GM21529 (cell line): ENCODE measurements around the gene UNC5CL.
"Not testable (repeated sequence)": the region's sequence is repeated elsewhere in the genome, so short reads cannot be mapped to it uniquely, and the experiment has no call there.

Source experiments
- ATAC-seq: cut with Tn5 transposase; IDR thresholded peaks from one replicate; pipeline ENCODE4 v1.9.1; 2021; ENCODE audit not compliant: unreplicated experiment

The UNC5CL gene

GRCh38 chr6:41011673-41012072 lies 27.3 kb downstream of the UNC5CL start:
- no peak for ATAC-seq

- no peak for ATAC-seq
Measured at GRCh38 chr6:41009669-41010068, 29.4 kb downstream of the UNC5CL start.

GRCh38 chr6:41008011-41008410 lies 31.0 kb downstream of the UNC5CL start:
- no peak for ATAC-seq

- ATAC-seq = not testable (repeated sequence)
Measured at GRCh38 chr6:41006980-41007379, 32.0 kb downstream of the UNC5CL start.

- not testable (repeated sequence) for ATAC-seq
Measured at GRCh38 chr6:41006217-41006616, 32.8 kb downstream of the UNC5CL start.

GRCh38 chr6:41002168-41002567 lies 36.9 kb downstream of the UNC5CL start:
- no peak for ATAC-seq

GRCh38 chr6:41000248-41000647 lies 38.8 kb downstream of the UNC5CL start:
- ATAC-seq = no peak

- no peak for ATAC-seq
Measured at GRCh38 chr6:40999569-40999968, 39.5 kb downstream of the UNC5CL start.

GRCh38 chr6:40998661-40999060 lies 40.4 kb downstream of the UNC5CL start:
- no peak for ATAC-seq

- no peak for ATAC-seq
Measured at GRCh38 chr6:40997234-40997957, 41.6 kb downstream of the UNC5CL start.

- ATAC-seq = no peak
Measured at GRCh38 chr6:40996591-40997233, 42.3 kb downstream of the UNC5CL start.

- ATAC-seq = no peak
Measured at GRCh38 chr6:40992746-40993145, 46.3 kb downstream of the UNC5CL start.

- no peak for ATAC-seq
Measured at GRCh38 chr6:40990301-40990700, 48.7 kb downstream of the UNC5CL start.

GRCh38 chr6:40989204-40990169 lies 49.5 kb downstream of the UNC5CL start:
- no peak for ATAC-seq

GRCh38 chr6:40988634-40989033 lies 50.4 kb downstream of the UNC5CL start:
- no peak for ATAC-seq

GRCh38 chr6:40986921-40987819 lies 51.9 kb downstream of the UNC5CL start:
- ATAC-seq = no peak

- ATAC-seq = no peak
Measured at GRCh38 chr6:40986364-40986763, 52.7 kb downstream of the UNC5CL start.

GRCh38 chr6:40983752-40984151 lies 55.3 kb downstream of the UNC5CL start:
- no peak for ATAC-seq

GRCh38 chr6:40982917-40983316 lies 56.1 kb downstream of the UNC5CL start:
- no peak for ATAC-seq

- ATAC-seq = no peak
Measured at GRCh38 chr6:40978687-40979289, 60.2 kb downstream of the UNC5CL start.
